Measurements from ENCODE around the gene OR2D2. TPM values are rescaled to one million over a fixed set of nuclear protein-coding genes. Genes with fewer than 3 reads are reported as not detected.

OR2D2 gene
- total RNA-seq, 4 donors from 2014 or later = not detected

DNA sequence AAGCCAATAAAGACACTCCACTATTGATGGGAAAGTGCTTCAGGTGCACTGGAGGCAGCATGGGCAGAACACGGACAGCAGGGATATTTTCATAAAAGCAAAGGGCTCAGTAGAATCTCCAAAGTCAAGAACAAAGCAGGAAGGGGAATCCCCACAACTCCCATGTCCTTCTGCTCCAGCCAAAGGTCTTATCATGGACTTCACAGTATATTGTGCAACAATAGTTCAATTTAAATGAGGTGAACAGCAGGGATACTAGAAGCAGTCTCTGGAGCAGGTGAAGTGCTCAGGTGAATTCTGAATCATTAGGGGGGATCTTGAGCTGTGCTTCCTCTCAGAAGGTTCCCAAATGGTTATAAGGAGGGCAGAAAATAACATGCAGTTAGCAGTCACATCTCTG, 6.6 kb upstream of the OR2D2 start:
- TF ChIP-seq, protein P1, sequence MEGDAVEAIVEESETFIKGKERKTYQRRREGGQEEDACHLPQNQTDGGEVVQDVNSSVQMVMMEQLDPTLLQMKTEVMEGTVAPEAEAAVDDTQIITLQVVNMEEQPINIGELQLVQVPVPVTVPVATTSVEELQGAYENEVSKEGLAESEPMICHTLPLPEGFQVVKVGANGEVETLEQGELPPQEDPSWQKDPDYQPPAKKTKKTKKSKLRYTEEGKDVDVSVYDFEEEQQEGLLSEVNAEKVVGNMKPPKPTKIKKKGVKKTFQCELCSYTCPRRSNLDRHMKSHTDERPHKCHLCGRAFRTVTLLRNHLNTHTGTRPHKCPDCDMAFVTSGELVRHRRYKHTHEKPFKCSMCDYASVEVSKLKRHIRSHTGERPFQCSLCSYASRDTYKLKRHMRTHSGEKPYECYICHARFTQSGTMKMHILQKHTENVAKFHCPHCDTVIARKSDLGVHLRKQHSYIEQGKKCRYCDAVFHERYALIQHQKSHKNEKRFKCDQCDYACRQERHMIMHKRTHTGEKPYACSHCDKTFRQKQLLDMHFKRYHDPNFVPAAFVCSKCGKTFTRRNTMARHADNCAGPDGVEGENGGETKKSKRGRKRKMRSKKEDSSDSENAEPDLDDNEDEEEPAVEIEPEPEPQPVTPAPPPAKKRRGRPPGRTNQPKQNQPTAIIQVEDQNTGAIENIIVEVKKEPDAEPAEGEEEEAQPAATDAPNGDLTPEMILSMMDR (IDR thresholded peaks at IDR 0.05; ENCODE audit: low read depth) = no peak

GRCh38 chr11:6895010-6895409, 2.7 kb upstream of the OR2D2 start:
- TF ChIP-seq, protein P1 (IDR thresholded peaks at IDR 0.05; ENCODE audit: low read depth) = no peak

DNA sequence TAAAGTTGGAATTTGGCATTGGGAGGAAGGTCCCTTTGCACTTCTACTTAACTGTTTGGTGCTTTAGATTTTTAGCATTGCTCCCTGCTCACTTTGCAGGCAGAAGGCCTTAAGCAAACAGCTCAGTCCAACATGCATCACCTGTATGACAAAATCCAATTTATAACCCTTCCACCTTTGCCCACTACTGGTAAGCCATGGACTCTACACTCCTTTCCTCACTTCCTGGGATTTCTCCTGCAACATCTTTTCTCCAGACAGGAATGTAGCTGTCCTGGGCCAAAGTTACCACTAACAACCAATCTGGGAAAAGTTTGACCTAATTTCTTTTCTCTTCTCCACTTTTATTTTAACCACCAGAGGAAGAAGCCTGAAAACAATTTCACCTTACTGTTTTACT, 1.8 kb upstream of the OR2D2 start:
- TF ChIP-seq, protein P1 (IDR thresholded peaks at IDR 0.05; ENCODE audit: low read depth) = no peak

DNA sequence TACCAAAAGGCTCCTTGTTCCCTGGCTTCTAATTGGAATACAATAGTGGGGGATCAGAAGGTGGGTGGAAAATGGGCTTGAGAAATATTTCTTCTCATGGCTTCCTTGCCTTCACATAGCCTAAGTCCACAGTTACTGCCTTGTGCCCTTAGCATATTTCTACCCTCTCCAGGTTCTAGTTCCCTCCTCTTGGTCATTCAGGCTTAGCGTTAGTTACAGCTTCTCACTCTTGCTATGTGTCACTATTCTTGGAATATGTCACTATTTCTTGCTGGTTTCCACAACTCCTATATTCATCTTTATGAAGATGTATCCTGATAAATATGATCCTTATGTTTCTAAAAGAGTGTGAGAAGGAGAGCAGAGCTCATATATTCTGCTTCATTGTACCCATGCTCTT, 2.5 kb downstream of the OR2D2 start:
- TF ChIP-seq, protein P1 (IDR thresholded peaks at IDR 0.05; ENCODE audit: low read depth) = no peak

GRCh38 chr11:6888830-6889229, 3.5 kb downstream of the OR2D2 start:
- TF ChIP-seq, protein P1 (IDR thresholded peaks at IDR 0.05; ENCODE audit: low read depth) = no peak

DNA sequence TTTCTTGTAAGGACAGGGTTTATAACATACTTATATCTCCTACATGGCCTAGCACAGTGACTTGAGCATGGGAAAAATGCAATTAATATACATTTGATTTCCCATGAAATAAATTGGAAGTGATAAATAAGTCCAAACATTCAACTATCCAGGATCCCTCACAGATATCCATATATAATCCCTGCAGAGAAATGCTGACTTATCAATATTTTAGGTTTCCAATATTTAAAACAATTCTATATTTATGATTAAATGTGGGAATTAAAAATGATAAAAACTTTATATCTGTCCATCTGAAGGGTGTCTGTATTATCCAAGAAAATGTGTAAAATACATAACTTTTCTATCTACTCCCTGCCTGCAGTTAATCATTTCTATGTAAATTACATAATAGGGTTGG, 9.5 kb downstream of the OR2D2 start:
- TF ChIP-seq, protein P1 (IDR thresholded peaks at IDR 0.05; ENCODE audit: low read depth) = no peak

DNA sequence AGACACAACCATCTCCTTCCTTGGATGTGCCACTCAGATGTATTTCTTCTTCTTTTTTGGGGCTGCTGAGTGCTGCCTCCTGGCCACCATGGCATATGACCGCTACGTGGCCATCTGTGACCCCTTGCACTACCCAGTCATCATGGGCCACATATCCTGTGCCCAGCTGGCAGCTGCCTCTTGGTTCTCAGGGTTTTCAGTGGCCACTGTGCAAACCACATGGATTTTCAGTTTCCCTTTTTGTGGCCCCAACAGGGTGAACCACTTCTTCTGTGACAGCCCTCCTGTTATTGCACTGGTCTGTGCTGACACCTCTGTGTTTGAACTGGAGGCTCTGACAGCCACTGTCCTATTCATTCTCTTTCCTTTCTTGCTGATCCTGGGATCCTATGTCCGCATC, 15.4 kb downstream of the OR2D2 start:
- TF ChIP-seq, protein P1 (IDR thresholded peaks at IDR 0.05; ENCODE audit: low read depth) = no peak

All from subcutaneous adipose tissue (tissue), 4 donors.